ENCODE data around the gene TM2D1.

Gene TM2D1

DNA sequence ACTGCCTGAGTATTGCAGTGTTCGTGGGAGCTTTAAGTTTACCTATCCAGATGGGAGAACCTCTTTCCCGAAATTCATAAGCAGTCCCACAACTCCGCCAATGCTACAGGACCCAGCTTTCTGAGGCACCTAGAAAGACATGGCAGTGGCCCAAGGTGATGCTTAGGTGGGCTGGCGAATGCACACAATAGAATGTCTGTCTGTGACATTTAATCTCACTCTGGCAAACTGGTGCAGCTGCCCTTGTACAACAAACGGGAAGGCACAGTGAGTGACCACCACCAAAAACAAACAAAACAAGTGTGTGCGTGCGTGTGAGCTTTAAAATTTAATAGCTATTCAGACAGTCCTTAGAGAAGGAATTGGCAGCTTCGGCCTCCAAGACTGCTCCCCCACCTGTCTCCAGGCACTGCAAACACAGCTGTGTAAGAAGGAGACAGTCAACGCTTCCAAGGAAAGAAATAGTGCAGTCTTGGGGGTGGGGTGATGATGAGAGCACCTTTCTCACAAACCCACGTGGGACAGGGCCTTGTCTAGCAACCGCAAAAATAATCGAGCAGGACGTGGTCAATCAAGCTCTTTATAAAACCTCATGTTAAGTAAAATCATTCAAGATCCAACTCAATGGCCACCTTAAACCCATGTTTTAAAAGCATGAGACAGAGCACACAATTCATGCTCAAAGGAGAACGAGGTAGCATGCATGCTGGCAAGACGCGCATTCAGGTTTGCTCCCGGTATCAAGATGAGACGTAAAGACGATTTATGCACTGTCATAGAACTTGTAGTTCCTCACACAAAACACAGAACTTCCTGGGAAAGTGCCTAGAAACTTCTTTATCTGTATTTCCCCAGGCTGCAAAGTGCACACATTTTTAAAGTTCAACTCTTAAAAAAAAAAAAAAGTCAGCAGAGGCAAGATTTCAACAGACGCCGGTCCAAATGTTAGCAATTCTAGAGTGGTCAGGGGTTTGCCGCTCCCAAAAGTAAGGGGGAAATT, 84.1 kb downstream of the TM2D1 start:
- H3K27ac ChIP-seq, result peak overlapping the region; percentile 88
- TF ChIP-seq, protein P1, sequence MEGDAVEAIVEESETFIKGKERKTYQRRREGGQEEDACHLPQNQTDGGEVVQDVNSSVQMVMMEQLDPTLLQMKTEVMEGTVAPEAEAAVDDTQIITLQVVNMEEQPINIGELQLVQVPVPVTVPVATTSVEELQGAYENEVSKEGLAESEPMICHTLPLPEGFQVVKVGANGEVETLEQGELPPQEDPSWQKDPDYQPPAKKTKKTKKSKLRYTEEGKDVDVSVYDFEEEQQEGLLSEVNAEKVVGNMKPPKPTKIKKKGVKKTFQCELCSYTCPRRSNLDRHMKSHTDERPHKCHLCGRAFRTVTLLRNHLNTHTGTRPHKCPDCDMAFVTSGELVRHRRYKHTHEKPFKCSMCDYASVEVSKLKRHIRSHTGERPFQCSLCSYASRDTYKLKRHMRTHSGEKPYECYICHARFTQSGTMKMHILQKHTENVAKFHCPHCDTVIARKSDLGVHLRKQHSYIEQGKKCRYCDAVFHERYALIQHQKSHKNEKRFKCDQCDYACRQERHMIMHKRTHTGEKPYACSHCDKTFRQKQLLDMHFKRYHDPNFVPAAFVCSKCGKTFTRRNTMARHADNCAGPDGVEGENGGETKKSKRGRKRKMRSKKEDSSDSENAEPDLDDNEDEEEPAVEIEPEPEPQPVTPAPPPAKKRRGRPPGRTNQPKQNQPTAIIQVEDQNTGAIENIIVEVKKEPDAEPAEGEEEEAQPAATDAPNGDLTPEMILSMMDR (conservative IDR thresholded peaks at IDR 0.05), result no peak

DNA sequence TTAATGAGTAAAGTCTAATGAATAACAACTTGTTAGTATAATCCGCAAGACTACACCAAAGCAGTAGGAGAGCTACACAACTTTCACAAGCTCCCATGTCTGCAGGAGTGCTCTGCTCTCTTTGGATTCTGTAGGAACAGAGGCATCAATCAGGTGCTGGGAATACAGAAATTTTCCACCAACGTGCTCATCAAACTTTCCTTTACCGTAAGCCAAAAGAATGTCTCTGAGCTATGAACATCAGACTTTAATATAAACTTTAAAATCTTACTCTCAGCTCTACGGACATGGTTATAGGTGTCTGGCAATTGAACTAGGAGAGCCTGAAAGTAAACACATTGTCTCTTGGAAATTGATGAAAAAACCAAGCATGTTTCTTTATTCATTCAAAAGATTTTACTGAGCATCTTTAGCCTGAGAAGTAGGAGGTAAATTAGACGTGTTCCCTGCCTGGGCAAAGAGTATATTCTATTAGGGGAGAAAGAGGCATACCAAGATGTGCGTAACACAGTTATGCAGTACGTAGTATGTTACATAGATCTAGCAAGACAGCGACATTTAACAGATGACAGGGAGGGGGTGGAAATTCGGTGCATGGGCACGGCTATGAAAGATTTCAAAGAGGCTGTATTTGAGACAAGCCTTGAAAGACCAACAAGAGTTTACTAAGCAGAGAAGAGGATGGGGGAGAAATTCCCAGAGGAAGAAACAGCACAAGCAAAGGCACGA, 85.2 kb downstream of the TM2D1 start:
- TF ChIP-seq, protein P1 (conservative IDR thresholded peaks at IDR 0.05), result no peak
- peak overlapping the region; percentile 88 for H3K27ac ChIP-seq

DNA sequence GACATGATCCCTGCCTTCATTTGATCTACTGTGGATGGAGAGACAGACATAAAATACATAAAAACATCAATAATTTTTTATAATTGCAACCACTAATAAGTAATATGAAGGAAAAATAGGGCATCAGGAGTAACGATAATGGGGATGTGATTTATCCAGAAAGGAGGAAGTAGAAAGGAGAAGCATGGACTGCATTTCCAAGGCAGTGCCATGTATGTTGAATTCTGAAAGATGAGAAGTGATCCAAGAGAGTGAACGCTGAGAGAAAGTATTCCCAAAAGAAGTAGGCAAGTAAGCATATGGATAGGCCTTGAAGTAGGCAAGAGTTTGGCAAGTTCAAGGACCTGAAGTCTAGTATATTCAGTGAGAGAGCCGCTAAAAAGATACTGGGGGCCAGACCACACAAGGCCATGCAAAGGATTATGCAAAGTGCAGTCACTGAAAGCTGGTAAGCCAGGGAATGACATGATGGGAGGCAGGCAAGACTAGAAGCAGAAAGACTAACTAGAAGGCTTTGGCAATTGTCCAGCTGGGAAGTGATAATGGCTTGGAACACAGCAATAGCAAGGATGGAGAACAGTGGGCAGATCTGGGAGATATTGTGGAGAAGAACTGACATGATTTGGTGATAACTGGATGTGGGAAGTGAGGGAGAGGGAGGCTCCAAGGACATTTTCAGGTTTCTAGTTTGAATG, 85.9 kb downstream of the TM2D1 start:
- peak overlapping the region; percentile 88 for H3K27ac ChIP-seq
- TF ChIP-seq, protein P1 (conservative IDR thresholded peaks at IDR 0.05), result no peak

- TF ChIP-seq, protein P1 (conservative IDR thresholded peaks at IDR 0.05), result no peak
- peak overlapping the region; percentile 88 for H3K27ac ChIP-seq
Observed at GRCh38 chr1:61638296-61638695, 86.6 kb downstream of the TM2D1 start.

DNA sequence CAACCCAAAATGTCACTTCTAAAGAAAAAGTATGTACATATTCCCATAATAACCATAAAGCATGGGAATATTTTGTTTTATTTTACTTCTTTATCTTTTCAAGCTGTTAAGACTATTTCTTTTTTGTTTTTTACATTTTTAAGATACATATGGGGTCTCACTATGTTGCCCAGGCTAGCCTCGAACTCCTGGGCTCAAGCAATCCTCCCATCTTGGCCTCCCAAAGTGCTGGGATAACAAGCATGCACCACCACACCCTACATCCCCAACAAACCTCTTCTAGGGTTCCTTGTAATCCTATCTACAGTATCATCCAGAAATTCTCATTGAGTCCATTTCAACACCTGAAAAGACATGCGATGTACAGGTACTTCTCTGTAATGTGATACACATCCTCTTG, 87.5 kb downstream of the TM2D1 start:
- H3K27ac ChIP-seq, result peak overlapping the region; percentile 88
- TF ChIP-seq, protein P1 (conservative IDR thresholded peaks at IDR 0.05), result no peak

GRCh38 chr1:61636814-61637213, 88.1 kb downstream of the TM2D1 start:
- H3K27ac ChIP-seq, result peak overlapping the region; percentile 88
- TF ChIP-seq, protein P1 (conservative IDR thresholded peaks at IDR 0.05), result no peak

- TF ChIP-seq, protein P1 (conservative IDR thresholded peaks at IDR 0.05), result no peak
- peak overlapping the region; percentile 88 for H3K27ac ChIP-seq
Observed at GRCh38 chr1:61636376-61636775, 88.6 kb downstream of the TM2D1 start.
